ENCODE results near the gene KCNJ5. TPM values are rescaled to one million over a fixed set of nuclear protein-coding genes. Genes with fewer than 3 reads are reported as not detected.

KCNJ5 gene
- total RNA-seq, 1 donor from 2014 or later, result 1.5 TPM

DNA sequence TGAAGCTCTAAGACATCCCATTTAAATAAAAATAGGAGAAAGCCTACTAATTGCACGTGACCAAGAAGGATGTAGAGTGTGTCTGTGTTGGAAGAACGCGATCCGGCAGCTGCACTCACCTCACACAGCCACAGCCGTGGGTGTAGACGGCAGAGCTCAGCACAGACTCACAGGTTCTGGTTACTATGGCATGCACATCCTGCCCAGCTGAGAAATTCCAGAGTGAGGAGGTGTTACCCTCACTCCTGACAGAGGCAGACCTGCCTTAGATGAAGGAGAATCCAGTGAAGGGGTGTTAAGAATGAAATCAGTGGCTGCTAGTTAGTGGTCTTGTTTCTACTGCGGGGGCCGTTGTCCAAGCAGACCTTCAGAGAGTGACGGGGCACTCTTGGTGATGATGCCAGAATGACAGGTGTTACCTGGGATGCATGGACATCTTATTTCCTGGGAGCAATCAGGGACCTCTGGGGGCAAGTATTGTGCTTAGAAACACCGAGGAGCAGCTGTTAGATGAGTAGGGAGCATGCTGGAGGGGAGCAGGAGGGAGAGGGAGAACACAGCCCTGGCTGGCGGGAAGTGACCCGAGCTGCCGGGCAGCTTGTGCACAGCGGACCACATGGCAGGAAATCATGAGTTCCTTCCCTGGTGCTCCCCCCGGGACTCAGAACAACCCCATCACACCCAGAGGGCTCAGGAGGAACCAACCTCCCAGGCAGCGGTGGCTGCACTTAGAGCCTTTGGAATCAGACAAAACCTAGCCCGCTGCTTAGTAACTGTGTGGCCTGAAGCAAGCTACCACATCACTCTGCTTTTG, 12.3 kb downstream of the KCNJ5 start:
- Histone ChIP-seq H3K4me1 (peaks cover 34% of the 10 kb centered on the region), H3K4me3 (no peak overlapping the region), H3K9me3 (no peaks in the 10 kb centered on the region), H3K27me3 (no peaks in the 10 kb centered on the region), H3K27ac (no peak overlapping the region), H3K36me3 (no peaks in the 10 kb centered on the region)
- TF ChIP-seq POLR2A (IDR thresholded peaks at IDR 0.05) (no peak), CTCF (IDR thresholded peaks at IDR 0.05) (no peak), POLR2AphosphoS5 (IDR thresholded peaks at IDR 0.05; ENCODE audit: insufficient read depth in 1 of 2, low read depth in 1 of 2) (no peak)
- no peak for DNase-seq (ENCODE audit: extremely low spot score in 2 of 2)
- intact Hi-C loops (cut with DNase I), result no loop called here

- no peaks in the 10 kb centered on the region for H3K36me3 ChIP-seq
- H3K4me3 ChIP-seq, result no peak overlapping the region
- H3K27me3 ChIP-seq, result no peaks in the 10 kb centered on the region
- peaks cover 42% of the 10 kb centered on the region for H3K4me1 ChIP-seq
- DNase-seq (ENCODE audit: extremely low spot score in 2 of 2), result no peak
- no peak overlapping the region for H3K27ac ChIP-seq
- H3K9me3 ChIP-seq, result no peaks in the 10 kb centered on the region
- intact Hi-C loops (cut with DNase I), result no loop called here
- no peak for TF ChIP-seq POLR2AphosphoS5 (IDR thresholded peaks at IDR 0.05; ENCODE audit: insufficient read depth in 1 of 2, low read depth in 1 of 2)
- TF ChIP-seq POLR2A (IDR thresholded peaks at IDR 0.05), result no peak
Observed at GRCh38 chr11:128904303-128904655, 13.1 kb downstream of the KCNJ5 start.

- H3K27me3 ChIP-seq, result no peaks in the 10 kb centered on the region
- H3K36me3 ChIP-seq, result no peaks in the 10 kb centered on the region
- intact Hi-C loops (cut with DNase I), result no loop called here
- H3K27ac ChIP-seq, result peak overlapping the region; percentile 54
- TF ChIP-seq POLR2A (IDR thresholded peaks at IDR 0.05), result no peak
- TF ChIP-seq POLR2AphosphoS5 (IDR thresholded peaks at IDR 0.05; ENCODE audit: insufficient read depth in 1 of 2, low read depth in 1 of 2), result no peak
- no peak for TF ChIP-seq CTCF (IDR thresholded peaks at IDR 0.05)
- no peaks in the 10 kb centered on the region for H3K9me3 ChIP-seq
- peaks cover 46% of the 10 kb centered on the region for H3K4me1 ChIP-seq
- no peak for DNase-seq (ENCODE audit: extremely low spot score in 2 of 2)
- peak overlapping the region; percentile 57 to 64 for H3K4me3 ChIP-seq
Observed at GRCh38 chr11:128904656-128905344, 13.6 kb downstream of the KCNJ5 start.

DNA sequence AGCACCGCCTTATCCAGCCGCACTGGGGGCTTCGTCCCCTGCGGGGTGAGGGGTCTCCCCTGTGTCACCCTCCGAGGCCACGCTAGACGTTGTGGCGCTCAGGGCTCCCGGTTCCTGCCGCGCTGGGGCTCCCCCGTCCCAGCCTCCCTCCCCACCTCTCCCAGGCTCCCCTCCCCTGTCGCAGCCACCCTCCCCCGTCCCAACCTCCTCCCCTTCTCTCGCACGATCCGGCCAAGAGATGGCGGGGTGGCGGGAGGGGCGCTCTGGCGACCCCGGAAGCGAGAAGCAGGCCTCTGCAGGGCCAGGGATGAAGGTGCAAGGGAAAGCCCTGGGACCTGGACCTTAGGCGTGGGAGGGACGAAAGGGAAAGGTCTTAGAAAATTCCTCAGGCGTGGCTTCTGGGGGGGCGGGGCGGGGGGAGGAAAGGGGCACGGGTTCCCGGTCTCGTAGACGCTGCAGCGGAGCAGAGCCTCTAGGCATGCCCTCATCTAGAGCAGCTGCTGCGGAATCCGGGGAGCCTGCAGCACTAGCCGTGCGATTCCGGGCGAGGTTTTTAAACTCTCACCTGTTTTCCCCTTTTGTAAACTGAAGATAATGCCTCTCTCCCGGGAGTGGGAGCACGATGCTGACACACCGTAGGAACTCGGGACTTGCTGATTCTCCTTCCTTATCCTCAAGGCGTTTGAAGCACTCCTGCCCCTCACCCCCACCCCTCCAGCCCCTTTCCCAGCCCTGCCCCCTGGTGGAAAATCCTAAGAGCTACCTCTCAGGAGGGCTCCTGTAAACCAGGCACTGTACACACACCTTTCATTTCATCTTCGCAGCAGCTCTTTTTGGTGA, 14.4 kb downstream of the KCNJ5 start:
- H3K4me3 ChIP-seq, result peak overlapping the region; percentile 57 to 64
- TF ChIP-seq POLR2A (IDR thresholded peaks at IDR 0.05), result no peak
- no peak for TF ChIP-seq CTCF (IDR thresholded peaks at IDR 0.05)
- no peak for TF ChIP-seq POLR2AphosphoS5 (IDR thresholded peaks at IDR 0.05; ENCODE audit: insufficient read depth in 1 of 2, low read depth in 1 of 2)

More for the DNA sequence above, 14.4 kb downstream of the KCNJ5 start:
- H3K36me3 ChIP-seq, result no peaks in the 10 kb centered on the region
- H3K4me1 ChIP-seq, result peaks cover 46% of the 10 kb centered on the region
- H3K27me3 ChIP-seq, result no peaks in the 10 kb centered on the region
- DNase-seq (ENCODE audit: extremely low spot score in 2 of 2), result no peak
- intact Hi-C loops (cut with DNase I), result no loop called here
- H3K27ac ChIP-seq, result peak overlapping the region; percentile 54
- no peaks in the 10 kb centered on the region for H3K9me3 ChIP-seq

Data from vagina (tissue), 2 donors.